ENCODE results near the gene RTN4RL1.
"Not testable (repeated sequence)": the region's sequence is repeated elsewhere in the genome, so short reads cannot be mapped to it uniquely, and the experiment has no call there.

Gene RTN4RL1

DNA sequence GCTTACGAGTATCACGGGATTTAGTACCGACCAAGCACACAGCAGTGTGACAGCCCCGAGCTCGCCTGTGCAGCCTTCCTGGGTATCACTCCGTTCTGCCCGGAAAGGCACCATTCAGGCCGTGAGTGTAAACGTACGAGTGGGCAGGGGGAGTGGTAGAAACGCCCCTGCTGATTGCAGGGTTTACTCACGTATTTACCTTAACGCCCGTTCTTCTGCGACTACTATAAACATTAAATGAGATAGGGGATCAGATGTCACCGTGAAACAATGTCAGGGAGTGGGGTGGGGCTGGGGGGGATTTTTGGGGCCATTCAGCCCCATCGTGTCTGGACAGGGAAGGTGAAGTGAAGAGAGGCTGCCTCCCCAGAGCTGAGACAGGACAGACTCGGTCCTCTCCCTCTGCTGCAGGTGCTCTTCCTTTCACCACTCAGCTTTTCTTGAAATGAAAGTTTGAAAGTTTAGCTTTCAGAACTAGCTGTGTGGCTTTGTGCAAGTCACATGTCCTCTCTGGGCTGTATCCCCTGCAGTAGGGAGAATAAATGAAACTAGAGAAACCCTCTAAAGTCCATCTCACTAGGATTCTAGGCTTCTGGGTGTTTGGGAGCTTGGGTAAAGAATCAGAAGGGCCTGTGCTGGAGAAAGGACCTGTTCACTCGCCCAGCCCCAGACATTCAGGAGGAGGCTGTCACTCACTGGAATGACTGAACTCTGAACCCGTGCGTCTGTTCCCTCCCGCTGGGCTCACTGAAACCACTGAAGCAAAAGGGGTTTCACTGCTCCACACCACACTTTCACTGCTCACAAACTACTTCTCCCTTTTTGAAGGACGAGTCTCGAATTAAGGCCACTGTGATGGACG is 128.7 kb downstream of the RTN4RL1 start:
- no peak for DNase-seq (ENCODE audit: low spot score)

DNA sequence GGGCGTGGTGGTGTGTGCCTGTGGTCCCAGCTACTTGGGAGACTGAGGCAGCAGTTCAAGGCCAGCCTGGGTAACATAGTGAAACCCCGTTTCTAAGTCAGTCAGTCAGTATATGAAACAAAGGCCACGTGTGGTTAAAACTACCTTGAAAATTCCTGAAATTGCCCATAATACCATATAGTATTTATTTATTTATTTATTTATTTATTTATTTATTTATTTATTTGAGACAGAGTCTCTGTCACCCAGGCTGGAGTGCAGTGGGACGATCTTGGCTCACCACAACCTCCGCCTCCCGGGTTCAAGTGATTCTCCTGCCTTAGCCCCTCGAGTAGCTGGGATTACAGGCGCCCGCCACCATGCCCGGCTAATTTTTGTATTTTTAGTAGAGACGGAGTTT is 129.7 kb downstream of the RTN4RL1 start:
- not testable (repeated sequence) for DNase-seq (ENCODE audit: low spot score)

DNA sequence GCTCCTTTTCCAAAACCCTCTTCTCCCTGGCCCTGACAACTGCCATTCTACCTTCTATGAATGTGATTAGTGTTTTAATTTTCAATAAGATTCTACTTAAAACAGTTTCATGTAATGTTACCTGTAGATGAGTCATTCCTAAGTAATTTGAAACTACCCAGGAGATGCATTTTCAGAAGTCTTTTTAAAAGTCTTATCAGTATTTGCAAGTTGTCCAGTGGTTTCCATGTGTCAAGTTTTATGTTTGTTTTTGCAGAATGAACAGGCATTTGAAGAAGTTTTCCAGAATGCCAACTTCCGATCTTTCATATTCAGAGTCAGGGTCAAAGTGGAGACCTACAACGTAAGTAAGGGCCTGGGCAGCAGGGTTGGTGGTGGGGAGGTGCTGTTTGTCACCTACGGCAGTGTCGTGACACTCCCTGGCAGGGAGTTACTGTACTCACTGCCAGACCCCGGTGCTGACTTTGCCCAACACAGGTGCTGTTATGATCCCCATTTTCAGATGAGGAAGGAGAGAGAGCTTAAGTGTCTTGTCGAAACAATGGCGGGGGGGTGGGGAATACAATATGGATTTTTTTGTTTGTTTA is 130.3 kb downstream of the RTN4RL1 start:
- DNase-seq (ENCODE audit: low spot score), result no peak

DNA sequence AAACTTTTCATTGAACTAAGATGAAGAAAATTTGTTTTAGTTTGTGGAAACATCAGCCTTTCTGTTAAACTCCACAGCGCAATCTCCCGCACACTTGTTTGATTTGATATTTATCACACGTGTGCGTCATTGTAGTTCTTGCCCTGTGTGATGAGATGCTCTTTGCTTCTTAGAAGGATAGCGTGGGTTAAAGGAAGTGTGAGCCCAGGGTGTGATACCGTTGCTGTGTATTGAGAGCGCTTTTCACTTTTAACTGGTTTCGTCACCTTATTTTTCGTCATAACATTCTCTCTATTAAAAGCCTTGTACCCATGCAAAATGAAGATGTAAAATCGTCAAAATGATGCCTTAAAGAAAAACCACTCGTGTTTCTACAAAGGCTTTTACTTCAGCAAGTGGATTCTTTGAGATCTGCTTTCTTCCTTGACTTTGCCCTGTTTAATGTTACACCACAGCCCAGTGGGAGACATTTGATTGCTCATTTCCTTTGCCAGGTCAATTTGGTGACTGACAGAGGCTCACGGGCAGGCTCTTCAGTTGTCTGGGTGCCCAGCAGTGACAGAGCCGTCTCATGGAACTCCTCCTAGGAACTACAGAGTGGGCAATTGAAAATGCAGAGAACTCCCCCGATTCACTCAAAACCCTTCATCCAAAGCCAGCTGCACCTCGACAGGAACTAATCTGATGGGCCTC is 134.2 kb downstream of the RTN4RL1 start:
- DNase-seq (ENCODE audit: low spot score), result no peak

DNA sequence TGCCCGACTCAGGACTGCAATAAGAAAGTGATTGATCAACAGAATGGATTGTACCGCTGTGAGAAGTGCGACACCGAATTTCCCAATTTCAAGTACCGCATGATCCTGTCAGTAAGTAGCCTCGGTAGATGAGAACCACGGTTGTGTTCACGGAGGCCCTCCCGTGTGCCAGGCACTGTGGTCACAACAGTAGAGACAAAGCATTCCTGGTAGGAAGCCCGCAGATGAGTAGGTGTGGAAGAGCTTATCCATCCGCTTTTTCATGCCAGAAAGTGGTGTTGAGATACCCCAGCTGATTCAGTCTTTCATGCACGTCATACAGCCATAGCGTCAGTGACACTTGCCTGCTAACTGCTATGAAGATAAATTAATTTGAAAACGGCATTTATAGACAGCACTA is 136.4 kb downstream of the RTN4RL1 start:
- DNase-seq (ENCODE audit: low spot score), result no peak

Small RNAs within 50 kb of the gene (small RNA-seq; reads per million reads assigned to genes)
- 0 reads per million in 2 experiments for gene AC090617.9
- gene MIR132, result 0.68 to 5.7 reads per million in 2 experiments
- 0.52 to 5.6 reads per million in 2 experiments for gene MIR212
- gene OVCA2, result 0 reads per million in 2 experiments
